HepG2 (cell line): ENCODE results near the gene PELI2. TPM values are rescaled to one million over a fixed set of nuclear protein-coding genes. Genes with fewer than 3 reads are reported as not detected.

Experiments used
- CREBL2 ChIP-seq: sonication (generic); formaldehyde crosslinking; IDR thresholded peaks from 2 replicates; pipeline ENCODE4 v1.8.1; 2023; ENCODE audit warnings: missing genetic modification reagents, mild to moderate bottlenecking, borderline replicate concordance
- HOXD1 ChIP-seq: sonication (generic); formaldehyde crosslinking; IDR thresholded peaks from 2 replicates; pipeline ENCODE4 v1.5.0; 2020; ENCODE audit warnings: missing genetic modification reagents
- IKZF4 ChIP-seq: sonication (generic); formaldehyde crosslinking; IDR thresholded peaks from 2 replicates; pipeline ENCODE4 v1.5.1; 2020; ENCODE audit warnings: borderline replicate concordance, mild to moderate bottlenecking, low read depth, missing genetic modification reagents; ENCODE audit errors: not compliant biosample characterization
- JUNB ChIP-seq: sonication (generic); formaldehyde crosslinking; IDR thresholded peaks from 2 replicates; pipeline ENCODE4 v1.8.0; 2022; ENCODE audit warnings: missing genetic modification reagents, mild to moderate bottlenecking, borderline replicate concordance
- MAX ChIP-seq: IDR thresholded peaks from 2 replicates; pipeline ENCODE4 v1.6.1; 2012; ENCODE audit warnings: inconsistent platforms
- PHF21A ChIP-seq: sonication (generic); formaldehyde crosslinking; IDR thresholded peaks from 2 replicates; pipeline ENCODE4 v1.5.0; 2020; ENCODE audit warnings: mild to moderate bottlenecking, missing genetic modification reagents
- PRDM4 ChIP-seq: sonication (generic); formaldehyde crosslinking; IDR thresholded peaks from 2 replicates; pipeline ENCODE4 v1.9.0; 2021; ENCODE audit warnings: missing genetic modification reagents, borderline replicate concordance
- RBAK ChIP-seq: sonication (generic); formaldehyde crosslinking; IDR thresholded peaks from 2 replicates; pipeline ENCODE4 v1.5.1; 2020; ENCODE audit warnings: mild to moderate bottlenecking, missing genetic modification reagents
- RBFOX2 ChIP-seq: fragments of 200-400 bp; formaldehyde crosslinking; IDR thresholded peaks from 2 replicates; pipeline ENCODE4 v1.6.1; 2017; ENCODE audit warnings: low read depth, mild to moderate bottlenecking, low read length
- UBTF ChIP-seq: sonication (generic); formaldehyde crosslinking; IDR thresholded peaks from 2 replicates; pipeline ENCODE4 v1.4.0; 2020; ENCODE audit warnings: mild to moderate bottlenecking, missing genetic modification reagents
- ZFP91 ChIP-seq: sonication (generic); formaldehyde crosslinking; IDR thresholded peaks from 2 replicates; pipeline ENCODE4 v1.9.0; 2022; ENCODE audit warnings: missing genetic modification reagents, mild to moderate bottlenecking, borderline replicate concordance
- ZNF605 ChIP-seq: sonication (generic); formaldehyde crosslinking; IDR thresholded peaks from 2 replicates; pipeline ENCODE4 v1.8.0; 2022; ENCODE audit warnings: mild to moderate bottlenecking, missing genetic modification reagents
- ZNF687 ChIP-seq: sonication (generic); formaldehyde crosslinking; IDR thresholded peaks from 2 replicates; pipeline ENCODE4 v1.5.1; 2020; ENCODE audit warnings: mild to moderate bottlenecking, missing genetic modification reagents, moderate library complexity
- ZNF720 ChIP-seq: sonication (generic); formaldehyde crosslinking; IDR thresholded peaks from 2 replicates; pipeline ENCODE4 v1.4.0; 2020; ENCODE audit warnings: missing genetic modification reagents
- ZNF816 ChIP-seq: sonication (generic); formaldehyde crosslinking; IDR thresholded peaks from 2 replicates; pipeline ENCODE4 v1.8.0; 2022; ENCODE audit warnings: missing genetic modification reagents, mild to moderate bottlenecking, borderline replicate concordance
- polyA plus RNA-seq, 8 experiments: library from polyadenylated mRNA; depleted of rRNA in 3 of 8; stranded (reverse) in 7 of 8; unstranded in 1 of 8; fragments of >200 nt; fragmentation: Illumina TruSeq in 4 of 8; extraction: Trizol in 4 of 8; gene quantifications; 2 replicates each; pipeline versions ENCODE4 v1.2.1 to v1.2.3, GENCODE V29; 2011 to 2016; ENCODE audit warnings: low read depth in 4 of 8, missing spikeins in 1 of 8, mixed read lengths in 1 of 8; ENCODE audit not compliant: insufficient read depth in 1 of 8
- total RNA-seq, 5 experiments: library from RNA; depleted of rRNA; stranded (reverse); fragments of >200 nt; fragmentation: Illumina TruSeq; extraction: Trizol; gene quantifications; 2 replicates each; pipeline ENCODE4 v1.2.3, GENCODE V29; 2016; ENCODE audit warnings: low read depth in 1 of 5

PELI2 gene
- total and polyA plus RNA-seq, 2 of the 13 experiments (the other 11 are each of a cell fraction or from before 2014, with no cell fraction given) = 0.07 TPM; not detected in 1

GRCh38 chr14:56117765-56118610 lies at the start of gene PELI2 (continued):
- TF ChIP-seq ZNF605 (no peak), MAX (0 out of 2 replicates have a peak, but pooled peaks have one; percentile 43), ZNF687 (CRISPR knock-in tag) (peak; percentile 27), RBAK (no peak), CREBL2 (CRISPR knock-in tag) (no peak), RBFOX2 (no peak), PHF21A (no peak), UBTF (CRISPR knock-in tag) (peak; percentile 33; the same call in 1 of the 2 replicates), PRDM4 (CRISPR knock-in tag) (no peak), ZNF816 (CRISPR knock-in tag) (no peak), ZFP91 (CRISPR knock-in tag) (peak; percentile 98), ZNF720 (no peak), IKZF4 (no peak), HOXD1 (CRISPR knock-in tag) (no peak), JUNB (no peak)
